Left cardiac atrium (tissue), 4 donors: ENCODE results near the gene KIF3B. TPM values are rescaled to one million over a fixed set of nuclear protein-coding genes. Genes with fewer than 3 reads are reported as not detected.
A peak's percentile ranks its signal among the peaks of the same experiment; 100 is the strongest.
"Not testable (repeated sequence)": the region's sequence is repeated elsewhere in the genome, so short reads cannot be mapped to it uniquely, and the experiment has no call there.

Experiments
- ATAC-seq, 2 donors: fragments of 200-7000 bp; cut with Tn5 transposase; one replicate each; pipeline ENCODE4 v1.9.1; 2020; ENCODE audit warnings: mild to moderate bottlenecking in 2 of 2, moderate library complexity in 2 of 2
- DNase-seq: peaks from one replicate; pipeline ENCODE4 v3.0.0-alpha.2; 2020
- intact Hi-C, 2 donors: fragments of 100-400 bp; cut with DNase I; formaldehyde crosslinking; loops; one replicate each; pipeline versions ENCODE4 v1.14.1 to v1.15.1; 2022 to 2023
- total RNA-seq, 2 donors: library from RNA; stranded (reverse); fragmentation: NEBNext Ultra II Directional; extraction: Animal tissue kit (Norgen Biotek cat#: 25700); gene quantifications; one replicate each; pipeline ENCODE4 v1.2.1, GENCODE V29; 2021
- donor health status: DM: no; HTN: yes; CAD: no.
- donor health status: DM: no; HTN: yes; CAD: no; lungs with severe emphysema.
- donor health status: DM: yes; HTN: yes; CAD: no.
- donor health status: Dilated cardiomyopathy.

KIF3B gene
- total RNA-seq, 2 donors from 2014 or later = 13.1 to 17.0 TPM

- DNase-seq (no peak), ATAC-seq (no peak)
- intact Hi-C loops = no loop called here
Measured at GRCh38 chr20:32320305-32320704, 42.9 kb downstream of the KIF3B start.

GRCh38 chr20:32321390-32321789 is 43.9 kb downstream of the KIF3B start:
- no peak for DNase-seq
- no peak for ATAC-seq
- intact Hi-C loops = no loop called here

GRCh38 chr20:32322260-32322659 is 44.8 kb downstream of the KIF3B start:
- intact Hi-C loops, ATAC-seq, DNase-seq: not testable (repeated sequence)

DNA sequence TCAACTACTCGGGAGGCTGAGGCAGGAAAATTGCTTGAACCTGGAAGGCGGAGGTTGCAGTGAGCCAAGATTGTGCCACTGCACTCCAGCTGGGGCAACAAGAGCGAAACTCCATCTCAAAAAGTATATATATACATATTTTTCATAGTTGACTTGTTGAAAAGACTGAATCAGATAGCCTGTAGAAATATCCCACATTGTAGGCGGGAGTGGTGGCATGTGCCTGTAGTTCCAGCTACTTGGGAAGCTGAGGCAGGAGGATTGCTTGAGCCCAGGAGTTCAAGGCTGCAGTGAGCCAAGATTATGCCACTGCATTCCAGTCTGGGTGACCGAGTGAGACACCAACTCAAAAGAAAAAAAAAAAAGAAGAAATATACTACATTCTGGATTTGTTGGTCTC is 46.3 kb downstream of the KIF3B start:
- ATAC-seq, DNase-seq, intact Hi-C loops: not testable (repeated sequence)

- DNase-seq = no peak
Measured at GRCh38 chr20:32325706-32326503, 48.5 kb downstream of the KIF3B start.

DNA sequence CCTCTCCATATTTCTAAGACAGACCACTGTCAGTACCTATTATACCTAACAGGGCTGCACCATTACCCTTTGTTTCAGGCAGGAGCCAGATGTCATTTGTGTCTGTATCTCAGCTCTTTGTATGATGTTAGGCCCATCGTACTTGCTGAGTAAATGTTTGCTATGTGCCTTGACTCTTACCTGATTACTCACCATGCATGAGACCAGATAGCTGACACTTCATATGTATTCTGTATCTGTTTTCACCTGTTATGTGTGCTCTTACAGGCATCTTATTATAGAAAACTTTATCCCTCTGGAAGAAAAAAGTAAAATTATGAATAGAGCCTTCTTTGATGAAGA is 49.0 kb downstream of the KIF3B start:
- no peak for DNase-seq
- intact Hi-C loops = no loop called here
- peak in 1 of 2 donors; percentile 6 for ATAC-seq

More at GRCh38 chr20:32325706-32326503, 48.5 kb downstream of the KIF3B start:
- peak in 1 of 2 donors; percentile 37 for ATAC-seq
- intact Hi-C loops = no loop called here

- intact Hi-C loops = no loop called here
- DNase-seq (peak; percentile 40), ATAC-seq (peak in 1 of 2 donors; percentile 76)
Measured at GRCh38 chr20:32327087-32327681, 49.7 kb downstream of the KIF3B start.

- intact Hi-C loops = loop anchor here in 1 of 2 donors (10.0 kb wide), 2 partner anchors 45 to 125 kb away; partner anchors contain the start of genes PLAGL2 and POFUT1
- DNase-seq (no peak), ATAC-seq (no peak)
Measured at GRCh38 chr20:32329817-32330554, 52.5 kb downstream of the KIF3B start.

DNA sequence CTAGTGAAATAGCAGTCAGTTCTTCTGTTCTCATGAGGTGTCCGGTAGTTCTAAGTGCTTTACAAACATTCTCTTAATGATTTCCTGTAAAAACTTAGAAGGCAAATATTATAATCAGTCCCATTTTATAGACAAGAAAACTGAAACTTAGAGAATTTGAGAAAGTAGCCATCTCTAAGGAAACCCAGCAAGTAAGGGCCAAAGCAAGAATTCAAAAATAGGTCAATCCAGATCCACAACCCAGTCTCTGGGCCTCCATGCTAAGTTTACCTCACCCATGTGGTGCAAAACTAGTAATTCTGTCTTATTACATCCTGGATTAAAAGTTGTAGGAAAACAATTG is 53.1 kb downstream of the KIF3B start:
- intact Hi-C loops = loop anchor here in 1 of 2 donors (10.0 kb wide), 2 partner anchors 46 to 126 kb away; partner anchors contain the start of genes PLAGL2 and POFUT1
- no peak for DNase-seq
- ATAC-seq = no peak

GRCh38 chr20:32332614-32333013 is 55.2 kb downstream of the KIF3B start:
- ATAC-seq (peak in 1 of 2 donors; percentile 51), DNase-seq (no peak)
- intact Hi-C loops = loop anchor here in 1 of 2 donors (10.0 kb wide), 2 partner anchors 48 to 128 kb away; partner anchors contain the start of genes PLAGL2 and POFUT1

GRCh38 chr20:32333181-32333987 is 55.9 kb downstream of the KIF3B start:
- no peak for DNase-seq
- peak in 1 of 2 donors; percentile 7 for ATAC-seq
- intact Hi-C loops = loop anchor here in 1 of 2 donors (10.0 kb wide), 2 partner anchors 49 to 129 kb away; partner anchors contain the start of genes PLAGL2 and POFUT1

DNA sequence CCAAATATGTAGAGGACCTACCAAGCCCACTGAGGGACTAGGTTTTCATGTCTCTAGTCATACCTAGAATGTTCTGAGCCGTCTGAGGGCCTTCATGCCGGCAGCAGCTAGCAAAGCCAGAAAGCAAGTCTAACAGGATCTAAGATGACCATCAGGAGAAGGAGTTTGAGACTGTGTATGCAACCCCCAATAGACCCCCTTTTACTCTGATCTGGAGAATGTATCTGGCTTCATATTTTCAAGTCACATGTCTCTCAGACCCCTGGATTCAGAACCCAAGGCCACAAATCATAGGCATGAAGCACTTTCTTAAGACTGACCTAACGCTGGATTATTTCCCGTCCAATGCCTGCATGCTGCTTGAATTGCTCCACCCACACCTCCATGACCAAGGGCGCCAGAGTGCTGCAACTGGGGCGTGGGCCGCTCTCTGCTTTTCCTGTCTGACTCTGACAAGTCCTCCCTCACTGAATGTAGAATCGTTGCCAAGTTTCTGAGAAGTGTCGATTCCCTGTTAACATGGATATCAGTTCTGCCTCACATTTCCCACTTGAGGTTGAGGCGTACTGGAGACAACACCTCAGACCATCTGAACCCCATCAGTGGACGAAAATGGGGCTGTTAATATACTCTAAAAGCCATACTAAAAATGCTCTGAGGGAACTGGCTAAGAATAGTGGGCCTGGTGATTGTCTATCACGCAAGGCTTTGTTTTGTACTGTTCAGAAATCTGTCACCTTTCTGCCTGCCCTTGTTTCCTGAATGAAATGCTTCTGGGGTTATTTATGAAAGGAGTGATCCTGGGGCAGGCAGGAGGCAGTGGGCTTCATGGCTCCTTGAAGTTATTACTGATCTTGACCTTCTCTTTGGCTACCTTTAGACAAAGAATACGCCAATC is 56.8 kb downstream of the KIF3B start:
- ATAC-seq = peak; percentile 86 to 91
- peak; percentile 88 for DNase-seq
- intact Hi-C loops = loop anchor here in 1 of 2 donors (10.0 kb wide), 2 partner anchors 49 to 129 kb away; partner anchors contain the start of genes PLAGL2 and POFUT1

DNA sequence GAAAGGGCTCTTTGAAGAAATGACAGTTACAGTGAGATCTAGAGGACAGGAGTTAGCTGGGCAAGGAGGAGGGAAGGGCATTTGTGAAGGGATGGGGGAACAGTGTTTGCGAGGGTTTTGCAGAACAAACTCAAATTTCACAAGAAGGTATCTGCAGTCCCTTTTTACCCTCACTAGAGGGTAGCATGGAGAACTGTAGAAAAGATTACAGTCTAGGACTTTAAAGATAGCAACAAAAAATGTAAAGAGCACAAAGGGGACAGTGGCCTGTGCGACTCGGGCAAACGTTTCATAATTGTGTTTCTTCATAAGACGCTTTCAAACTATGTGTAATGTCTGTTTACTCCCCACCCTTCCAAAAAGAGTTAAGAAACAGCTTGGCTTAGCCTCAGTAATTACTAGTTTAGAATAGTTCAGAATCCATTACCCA is 59.5 kb downstream of the KIF3B start:
- peak in 1 of 2 donors; percentile 50 for ATAC-seq
- intact Hi-C loops = loop anchor here in 1 of 2 donors (10.0 kb wide), 2 partner anchors 52 to 132 kb away; partner anchors contain the start of genes PLAGL2 and POFUT1
- DNase-seq = no peak

- intact Hi-C loops = loop anchor here in 1 of 2 donors (10.0 kb wide), 2 partner anchors 53 to 133 kb away; partner anchors contain the start of genes PLAGL2 and POFUT1
- DNase-seq (no peak), ATAC-seq (no peak)
Measured at GRCh38 chr20:32337937-32338661, 60.6 kb downstream of the KIF3B start.

- ATAC-seq (no peak), DNase-seq (no peak)
- intact Hi-C loops = loop anchor here in 1 of 2 donors (10.0 kb wide), 2 partner anchors 54 to 134 kb away; partner anchors contain the start of genes PLAGL2 and POFUT1
Measured at GRCh38 chr20:32338665-32339064, 61.2 kb downstream of the KIF3B start.

DNA sequence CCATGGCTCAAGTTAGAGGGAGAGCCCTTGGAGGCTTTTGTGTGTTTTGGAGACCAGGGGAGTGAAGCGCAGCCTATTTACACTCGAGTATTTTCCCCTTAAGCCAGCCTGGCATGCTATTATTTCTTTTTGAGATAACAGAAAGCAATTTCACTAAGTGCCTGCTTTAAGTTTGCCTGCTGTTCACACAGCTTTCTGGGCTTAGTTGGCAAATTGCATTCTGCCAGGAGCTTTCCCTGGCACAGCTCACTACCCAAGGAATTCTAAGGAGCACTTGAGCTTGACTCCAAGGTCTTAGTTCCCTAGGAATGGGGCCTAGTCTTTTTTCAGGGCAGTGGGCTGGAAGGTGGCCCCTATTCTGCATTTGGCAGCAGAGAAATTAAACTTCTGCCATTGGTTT is 61.7 kb downstream of the KIF3B start:
- intact Hi-C loops = loop anchor here in 1 of 2 donors (10.0 kb wide), 2 partner anchors 54 to 134 kb away; partner anchors contain the start of genes PLAGL2 and POFUT1
- no peak for DNase-seq
- ATAC-seq = no peak

DNA sequence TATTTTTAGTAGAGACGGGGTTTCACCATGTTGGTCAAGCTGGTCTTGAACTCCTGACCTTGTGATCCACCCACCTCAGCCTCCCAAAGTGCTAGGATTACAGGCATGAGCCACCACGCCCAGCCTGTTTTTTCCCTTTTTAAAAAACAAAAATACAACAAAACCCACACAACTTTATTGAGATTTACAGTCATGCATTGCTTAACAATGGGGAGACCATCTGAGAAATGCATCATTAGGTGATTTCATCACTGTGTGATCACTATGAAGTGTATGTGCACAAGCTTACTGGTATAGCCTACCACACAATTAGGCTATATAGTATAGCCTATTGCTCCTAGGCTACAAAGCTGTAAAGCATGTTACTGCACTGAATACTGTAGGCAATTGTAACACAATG is 63.6 kb downstream of the KIF3B start:
- ATAC-seq, DNase-seq, intact Hi-C loops: not testable (repeated sequence)
